ENCODE measurements around the gene ETV1. TPM values are rescaled to one million over a fixed set of nuclear protein-coding genes. Genes with fewer than 3 reads are reported as not detected.
A peak's percentile ranks its signal among the peaks of the same experiment; 100 is the strongest.

The ETV1 gene
- total RNA-seq, 1 experiment from 2014 or later: 23.3 TPM

GRCh38 chr7:13879994-13880686 lies 109.3 kb downstream of the ETV1 start:
- TF ChIP-seq MAX (IDR thresholded peaks at IDR 0.05): no peak
- TF ChIP-seq EZH2 (IDR thresholded peaks at IDR 0.05): no peak
- TF ChIP-seq JUND (IDR thresholded peaks at IDR 0.05): peak; percentile 66; the same call in 1 of the 2 replicates
- peak; percentile 33 for TF ChIP-seq SP1 (IDR thresholded peaks at IDR 0.05; ENCODE audit: low read depth)
- no peak for TF ChIP-seq EZH2phosphoT487 (IDR thresholded peaks at IDR 0.05; ENCODE audit: borderline replicate concordance)
- peak; percentile 67 for TF ChIP-seq FOSL1 (IDR thresholded peaks at IDR 0.05; ENCODE audit: low read depth)
- TF ChIP-seq ELF1 (IDR thresholded peaks at IDR 0.05; ENCODE audit: borderline replicate concordance, low read depth): no peak
- TF ChIP-seq CEBPB (IDR thresholded peaks at IDR 0.05; ENCODE audit: low read depth): no peak
- peak; percentile 34; the same call in 1 of the 2 replicates for TF ChIP-seq CBX3 (IDR thresholded peaks at IDR 0.05; ENCODE audit: low read depth)
- no peak for TF ChIP-seq TCF7L2 (IDR thresholded peaks at IDR 0.05; ENCODE audit: borderline replicate concordance, extremely low read depth, insufficient read depth, insufficient read length)
- no peaks in the 10 kb centered on the region for H3K9me2 ChIP-seq (ENCODE audit: insufficient read depth)
- H3K4me3 ChIP-seq (replicated peaks in 1 of 2; ENCODE audit: low read depth in 1 of 2, low read length in 2 of 2): peak overlapping the region in 1 of 2 experiments; percentile 19; a peak in 2 of 4 replicates
- peak overlapping the region; percentile 6; the same call in 1 of the 2 replicates for H3K9ac ChIP-seq (ENCODE audit: low read length)
- peak overlapping the region; percentile 47 for H2AFZ ChIP-seq (ENCODE audit: low read depth, low read length, poor library complexity, severe bottlenecking)
- ChIA-PET RAD21 (ENCODE audit: low non-redundant PET in 1 of 2, low total read pairs in 2 of 2, uncharacterized antibody in 2 of 2, unreplicated experiment in 2 of 2) (no interaction called here), CTCF (no interaction called here), POLR2A (no interaction called here)
- ATAC-seq (peak; percentile 83), DNase-seq (ENCODE audit: low read depth, low spot score) (peak; percentile 40)
- H3K36me3 ChIP-seq (ENCODE audit: control insufficient read depth in 1 of 2, insufficient read depth in 2 of 2, low read length in 2 of 2): no peaks in the 10 kb centered on the region
- H3K9me3 ChIP-seq (ENCODE audit: control insufficient read depth in 1 of 2, insufficient read depth in 1 of 2, low read depth in 1 of 2, low read length in 2 of 2): no peaks in the 10 kb centered on the region
- intact Hi-C loops (cut with micrococcal nuclease): no loop called here
- H4K20me1 ChIP-seq (ENCODE audit: insufficient read depth): no peaks in the 10 kb centered on the region
- no TSS peak for BruUV-seq (replicated peaks)
- H3K4me1 ChIP-seq (ENCODE audit: control insufficient read depth in 1 of 2, insufficient read depth in 2 of 2, low read length in 2 of 2): peaks cover 10 to 22% of the 10 kb centered on the region in 2 experiments
- H3K79me2 ChIP-seq (ENCODE audit: insufficient read depth, low read length): no peaks in the 10 kb centered on the region
- no peaks in the 10 kb centered on the region for H3K27me3 ChIP-seq (ENCODE audit: insufficient read depth, low read length)
- H3K4me2 ChIP-seq (ENCODE audit: low read length): peak overlapping the region; percentile 65
- H3K27ac ChIP-seq (ENCODE audit: low read depth, low read length): peak overlapping the region; percentile 53; the same call in 1 of the 2 replicates

- no peak overlapping the region for H3K27ac ChIP-seq (ENCODE audit: low read depth, low read length)
- H3K4me2 ChIP-seq (ENCODE audit: low read length): no peak overlapping the region
- no peak overlapping the region for H3K9ac ChIP-seq (ENCODE audit: low read length)
- ATAC-seq (no peak), DNase-seq (ENCODE audit: low read depth, low spot score) (no peak)
- no peaks in the 10 kb centered on the region for H3K27me3 ChIP-seq (ENCODE audit: insufficient read depth, low read length)
- no peak overlapping the region for H2AFZ ChIP-seq (ENCODE audit: low read depth, low read length, poor library complexity, severe bottlenecking)
- no TSS peak for BruUV-seq (replicated peaks)
- no peaks in the 10 kb centered on the region for H3K36me3 ChIP-seq (ENCODE audit: control insufficient read depth in 1 of 2, insufficient read depth in 2 of 2, low read length in 2 of 2)
- H3K9me2 ChIP-seq (ENCODE audit: insufficient read depth): no peaks in the 10 kb centered on the region
- POLR2A ChIA-PET: no interaction called here
- H3K79me2 ChIP-seq (ENCODE audit: insufficient read depth, low read length): no peaks in the 10 kb centered on the region
- no peaks in the 10 kb centered on the region for H3K9me3 ChIP-seq (ENCODE audit: control insufficient read depth in 1 of 2, insufficient read depth in 1 of 2, low read depth in 1 of 2, low read length in 2 of 2)
- CTCF ChIA-PET: no interaction called here
- no peaks in the 10 kb centered on the region for H4K20me1 ChIP-seq (ENCODE audit: insufficient read depth)
- RAD21 ChIA-PET (ENCODE audit: low non-redundant PET in 1 of 2, low total read pairs in 2 of 2, uncharacterized antibody in 2 of 2, unreplicated experiment in 2 of 2): no interaction called here
- peaks cover 10 to 22% of the 10 kb centered on the region in 2 experiments for H3K4me1 ChIP-seq (ENCODE audit: control insufficient read depth in 1 of 2, insufficient read depth in 2 of 2, low read length in 2 of 2)
- TF ChIP-seq CBX3 (IDR thresholded peaks at IDR 0.05; ENCODE audit: low read depth) (no peak), REST (IDR thresholded peaks at IDR 0.05; ENCODE audit: low read depth) (no peak), ZBTB33 (IDR thresholded peaks at IDR 0.05; ENCODE audit: extremely low read depth, insufficient replicate concordance, low read length) (no peak)
- intact Hi-C loops (cut with micrococcal nuclease): no loop called here
- no peak overlapping the region for H3K4me3 ChIP-seq (replicated peaks in 1 of 2; ENCODE audit: low read depth in 1 of 2, low read length in 2 of 2)
Observed at GRCh38 chr7:13879143-13879542, 110.3 kb downstream of the ETV1 start.
